Activated CD4-positive, alpha-beta T cell treated with anti-CD3 and anti-CD28 coated beads for 48 hours (primary cell): Measurements from ENCODE around the gene DDX59.
A peak's percentile ranks its signal among the peaks of the same experiment; 100 is the strongest.

Experiments
- DNase-seq: peaks from one replicate; pipeline ENCODE4 v3.0.0-alpha.2; 2020

Gene DDX59

DNA sequence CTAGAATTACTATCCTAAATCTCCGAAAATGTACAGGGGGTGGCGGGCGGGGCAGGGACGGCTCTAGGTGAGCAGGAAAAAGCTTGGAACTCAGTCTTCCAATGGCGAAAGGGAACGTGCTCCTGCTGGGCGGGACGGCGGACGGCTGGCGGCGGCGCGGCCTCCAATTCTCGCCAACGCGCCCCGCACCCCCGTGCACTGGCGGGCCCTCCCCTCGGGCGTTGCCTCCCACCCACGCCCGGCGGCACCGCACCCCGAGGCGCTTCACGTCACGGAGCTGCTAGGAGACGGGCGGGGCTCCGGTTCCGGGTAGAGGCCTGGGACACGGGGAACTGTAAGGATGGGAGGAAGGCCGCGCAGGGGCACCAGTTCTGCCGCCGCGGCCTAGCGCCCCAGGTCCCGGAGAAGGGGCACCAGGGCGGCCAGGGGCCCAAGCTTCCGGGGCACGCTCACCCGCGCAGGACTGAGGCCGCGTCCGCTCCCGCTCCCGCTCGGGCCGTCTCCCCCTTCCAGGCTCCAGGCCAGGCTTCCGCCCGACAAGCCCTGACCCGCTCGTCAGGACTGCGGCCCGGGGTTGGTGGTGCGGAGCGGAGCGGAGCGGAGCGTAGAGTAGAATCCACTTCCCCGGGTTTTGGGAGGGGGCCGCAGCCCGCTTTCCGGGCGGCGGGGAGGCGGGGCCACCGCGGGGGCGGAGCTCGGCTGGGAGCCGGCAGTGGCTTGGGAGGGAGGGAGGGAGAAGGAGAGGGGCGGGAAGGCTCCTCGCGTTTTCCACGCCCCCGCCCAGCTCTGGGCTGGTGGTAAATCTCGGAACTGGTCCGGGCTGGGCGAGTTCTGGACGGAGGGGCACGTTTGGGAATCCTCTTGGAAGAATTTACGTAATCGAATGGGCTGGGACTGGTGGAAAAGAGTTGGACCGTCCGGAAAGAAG is at the start of gene DDX59:
TSS of gene DDX59 (minus strand) at position 594 of the 928 bp plus-strand sequence. CDS start 3,167 bp downstream, outside the sequence.
- DNase-seq, result peak; percentile 96

- no peak for DNase-seq
Measured at GRCh38 chr1:200714504-200715187, 44.9 kb upstream of the DDX59 start.

- no peak for DNase-seq
Measured at GRCh38 chr1:200710166-200710565, 40.5 kb upstream of the DDX59 start.

DNA sequence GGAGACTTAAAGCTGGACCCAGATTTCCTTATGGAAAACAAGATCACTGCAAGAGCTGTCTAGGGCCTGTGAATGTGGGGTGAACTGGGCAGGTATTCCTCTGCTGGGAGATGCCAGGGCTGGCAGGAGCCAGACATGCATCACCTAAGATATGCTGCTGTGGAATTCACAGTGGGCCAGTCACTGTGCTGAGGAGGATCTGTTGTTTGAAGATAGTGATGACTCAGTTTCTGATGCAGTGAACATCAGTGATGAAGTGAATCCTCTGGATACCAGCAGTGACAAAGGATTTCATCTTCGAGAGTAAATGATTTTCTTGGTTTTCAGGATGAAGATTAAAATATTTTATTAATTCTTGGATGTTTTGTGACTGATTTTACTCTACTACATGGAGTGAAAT is 39.1 kb upstream of the DDX59 start:
- DNase-seq, result no peak

- no peak for DNase-seq
Measured at GRCh38 chr1:200708161-200708560, 38.5 kb upstream of the DDX59 start.

DNA sequence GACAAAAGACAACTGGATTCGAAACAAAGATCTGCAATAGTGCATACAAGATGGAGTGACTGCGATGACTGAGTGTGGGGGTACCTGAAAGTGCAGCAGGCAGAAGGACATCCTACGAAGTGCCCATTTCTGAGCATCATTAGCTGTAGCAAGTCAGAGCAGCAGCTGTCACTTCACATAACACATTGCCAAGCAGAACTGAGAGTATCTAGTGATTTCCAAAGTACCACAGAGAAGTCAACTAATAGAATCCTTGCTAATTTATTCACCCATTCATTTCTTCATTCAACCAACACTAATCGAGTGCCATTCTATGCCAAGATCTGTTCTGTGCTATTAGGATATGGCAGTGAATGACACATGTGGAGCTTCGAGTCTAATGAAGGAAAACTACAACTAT is 37.4 kb upstream of the DDX59 start:
- DNase-seq, result no peak

DNA sequence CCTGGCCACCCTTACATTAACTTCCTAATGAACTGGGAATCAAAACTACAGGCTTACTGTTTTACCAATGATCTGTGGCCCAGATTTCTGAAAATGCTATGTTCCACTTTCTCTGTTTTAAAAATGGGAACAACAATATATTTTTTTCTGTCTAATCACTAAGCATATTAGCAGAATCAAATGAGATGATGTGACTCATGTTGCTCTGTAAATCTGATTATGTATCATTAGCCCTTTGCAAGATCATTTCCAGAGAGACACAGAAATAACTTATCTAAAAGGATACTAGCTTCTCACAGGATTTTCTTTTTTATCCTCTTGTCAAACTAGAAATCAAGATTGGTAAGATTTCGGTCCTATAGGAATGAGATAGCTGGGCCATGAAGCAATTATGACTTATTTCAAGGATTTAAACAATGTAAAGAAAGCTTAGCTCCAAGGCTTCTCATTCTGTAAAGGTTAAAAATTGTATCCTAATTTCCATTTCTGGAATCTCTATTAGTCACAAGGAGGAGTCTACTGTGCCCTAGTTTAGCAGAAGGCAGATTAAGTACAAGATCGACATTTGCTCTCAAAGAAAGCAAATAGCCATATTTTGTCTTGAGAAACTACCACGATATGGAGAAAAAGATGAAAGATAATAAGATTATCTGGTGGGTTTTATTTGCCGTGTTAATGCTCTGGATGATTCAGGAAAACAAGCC is 36.6 kb upstream of the DDX59 start:
- DNase-seq, result no peak

- no peak for DNase-seq
Measured at GRCh38 chr1:200704986-200705500, 35.3 kb upstream of the DDX59 start.

GRCh38 chr1:200699871-200700270 is 30.2 kb upstream of the DDX59 start:
- DNase-seq, result no peak

DNA sequence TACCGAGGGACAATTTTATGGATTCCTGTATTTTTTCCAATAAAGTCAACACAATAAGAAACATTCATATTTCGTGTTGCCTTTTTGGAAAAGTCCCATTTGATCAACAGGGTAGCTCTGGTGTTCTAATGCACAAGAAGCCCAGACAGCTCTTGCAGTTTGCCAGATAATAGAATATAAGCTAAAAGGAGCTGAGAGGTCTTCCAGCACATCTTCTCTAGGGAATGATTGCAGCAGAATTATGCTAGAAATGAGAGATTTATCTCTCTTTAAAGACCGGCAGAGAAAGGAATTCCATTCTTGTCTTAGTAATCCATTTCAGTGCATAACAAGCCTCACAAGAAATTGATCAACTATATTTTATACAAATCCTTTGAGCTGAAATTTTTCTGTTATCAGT is 25.0 kb upstream of the DDX59 start:
- DNase-seq, result no peak

- no peak for DNase-seq
Measured at GRCh38 chr1:200693327-200693726, 23.6 kb upstream of the DDX59 start.

DNA sequence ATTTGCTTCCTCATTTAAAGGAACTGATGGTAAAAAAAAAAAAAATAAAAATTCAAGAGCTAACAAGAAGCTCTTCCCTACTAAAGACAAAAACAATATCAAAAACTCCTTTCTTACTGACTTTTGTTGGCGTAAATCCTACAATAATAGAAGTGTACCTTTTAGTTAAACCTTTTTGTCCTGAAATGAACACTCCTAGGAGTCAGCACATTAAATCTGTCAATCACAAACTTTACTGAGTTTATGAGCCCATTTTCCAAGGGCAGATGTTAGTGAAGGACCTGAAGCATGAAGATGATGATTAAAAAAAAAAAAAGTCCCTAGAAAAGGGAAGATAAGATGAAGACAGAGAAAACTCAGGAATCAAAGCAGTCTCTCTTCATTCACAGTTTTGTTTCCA is 22.6 kb upstream of the DDX59 start:
- DNase-seq, result no peak

DNA sequence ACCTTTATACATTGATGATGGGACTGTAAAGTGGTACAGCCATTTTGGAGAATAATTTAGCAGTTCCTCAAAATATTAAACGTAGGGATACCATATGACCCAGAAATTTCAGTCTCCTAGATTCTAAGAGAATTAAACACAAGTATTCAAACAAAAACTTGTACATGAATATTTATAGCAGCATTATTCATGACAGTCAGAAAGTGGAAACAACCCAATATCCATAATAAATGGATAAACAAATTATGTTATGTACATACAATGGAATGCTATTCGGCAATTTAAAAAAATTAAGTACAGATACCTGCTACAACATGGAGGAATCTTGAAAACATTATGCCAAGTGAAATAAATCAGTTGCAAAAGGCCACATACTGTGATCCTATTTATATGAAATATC is 16.9 kb upstream of the DDX59 start:
- no peak for DNase-seq

- no peak for DNase-seq
Measured at GRCh38 chr1:200684015-200684414, 14.3 kb upstream of the DDX59 start.

GRCh38 chr1:200683298-200683697 is 13.6 kb upstream of the DDX59 start:
- DNase-seq, result no peak

DNA sequence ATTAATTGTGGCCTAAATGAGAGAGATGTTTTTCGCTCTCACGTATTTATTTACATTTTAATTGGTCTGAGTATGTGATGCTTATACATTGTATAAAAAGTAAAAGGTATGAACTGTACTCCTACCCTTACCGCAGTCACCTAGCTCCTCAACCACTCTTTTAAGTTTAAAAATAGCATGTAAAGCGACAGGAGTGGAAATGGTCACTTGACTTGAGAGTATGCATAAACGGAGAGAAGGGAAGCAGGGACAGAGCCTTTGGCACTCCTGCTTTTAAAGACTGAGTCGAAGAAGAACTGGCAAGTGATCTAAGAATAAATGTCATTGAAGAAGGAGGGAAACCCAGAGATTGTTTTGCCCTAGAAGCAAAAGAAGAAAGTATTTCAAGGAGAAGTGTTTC is 11.5 kb upstream of the DDX59 start:
- DNase-seq, result no peak

GRCh38 chr1:200676829-200677228 is 7.1 kb upstream of the DDX59 start:
- DNase-seq, result no peak

GRCh38 chr1:200675588-200675852 is 5.8 kb upstream of the DDX59 start:
- no peak for DNase-seq

GRCh38 chr1:200674838-200675587 is 5.3 kb upstream of the DDX59 start:
- no peak for DNase-seq

- no peak for DNase-seq
Measured at GRCh38 chr1:200673952-200674823, 4.5 kb upstream of the DDX59 start.

DNA sequence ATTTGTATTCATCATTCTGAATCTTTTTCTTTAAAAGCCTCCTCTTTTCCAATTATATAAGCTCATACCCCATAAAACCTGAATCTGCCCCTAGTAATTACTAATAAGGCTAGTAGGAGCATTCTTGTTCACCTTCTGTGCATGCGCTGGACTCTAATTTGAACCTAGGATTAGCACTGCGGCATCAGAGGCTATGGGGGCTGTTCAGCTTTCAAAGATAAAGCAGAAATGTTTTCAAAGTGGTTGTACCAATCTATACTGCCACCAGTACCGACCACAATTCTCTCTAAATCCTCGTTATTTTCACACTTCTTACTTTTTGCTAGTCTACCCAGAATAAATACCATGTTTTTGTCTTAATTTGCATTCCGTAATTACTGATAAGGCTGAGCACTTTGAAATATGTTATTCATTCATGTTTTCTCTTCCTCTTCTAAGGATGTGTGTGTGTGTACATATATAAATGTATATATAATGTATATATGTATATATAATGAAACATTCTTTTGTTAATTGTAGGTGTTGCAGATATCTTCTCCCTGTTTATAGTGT is 1.6 kb upstream of the DDX59 start:
- DNase-seq, result no peak
